ENCODE data around the gene MTARC1. TPM values are rescaled to one million over a fixed set of nuclear protein-coding genes. Genes with fewer than 3 reads are reported as not detected.

MTARC1 gene
- total RNA-seq, 2 experiments from 2014 or later: not detected

- Histone ChIP-seq H2AFZ (ENCODE audit: low read length) (no peak overlapping the region), H3K9me3 (ENCODE audit: low read length) (no peaks in the 10 kb centered on the region), H3K9me2 (ENCODE audit: insufficient read depth, low read length) (no peaks in the 10 kb centered on the region), H3K27ac (ENCODE audit: low read depth, low read length, poor library complexity, severe bottlenecking) (no peak overlapping the region), H3K4me1 (ENCODE audit: insufficient read depth, low read length, poor library complexity, severe bottlenecking) (no peaks in the 10 kb centered on the region), H4K20me1 (ENCODE audit: insufficient read depth, low read length) (no peaks in the 10 kb centered on the region), H3K36me3 (ENCODE audit: insufficient read depth, low read length) (no peaks in the 10 kb centered on the region), H3K4me2 (ENCODE audit: low read length) (no peak overlapping the region), H3K79me2 (ENCODE audit: insufficient read depth, low read depth, low read length) (no peaks in the 10 kb centered on the region), H3K4me3 (ENCODE audit: low read depth, low read length, poor library complexity, severe bottlenecking) (no peak overlapping the region)
- no TSS peak for BruUV-seq (replicated peaks)
- POLR2A ChIA-PET: interaction anchor here (0.6 to 0.7 kb wide), 4 partner anchors 99 to 1957 kb away, joined by 3 to 4 read pairs (median 3); no protein-coding TSS in a partner anchor
- intact Hi-C loops (cut with micrococcal nuclease; ENCODE audit: unreplicated experiment): no loop called here
- TF ChIP-seq CTCF (conservative IDR thresholded peaks at IDR 0.05; ENCODE audit: low read length) (no peak), EZH2phosphoT487 (IDR thresholded peaks at IDR 0.05; ENCODE audit: borderline replicate concordance, low read depth, low read length) (no peak)
- no peak for DNase-seq (ENCODE audit: low spot score)
- CTCF ChIA-PET (ENCODE audit: unreplicated experiment): no interaction called here
Measured at GRCh38 chr1:220834155-220834870, 47.6 kb downstream of the MTARC1 start.

Other genes with a start within 250 kb of the MTARC1 start
- gene C1orf115, start 96.5 kb upstream of the MTARC1 start, total RNA-seq (2014; rRNA removed; shearing (Covaris generic)): not detected in 2 replicates
- not detected in 2 replicates for gene C1orf115, start 96.5 kb upstream of the MTARC1 start, total RNA-seq (2022)
- not detected in 2 replicates for gene MTARC2, start 38.6 kb upstream of the MTARC1 start, total RNA-seq (2014; rRNA removed; shearing (Covaris generic))
- gene MTARC2, start 38.6 kb upstream of the MTARC1 start, total RNA-seq (2022): not detected in 2 replicates
- gene HLX, start 92.5 kb downstream of the MTARC1 start, total RNA-seq (2014; rRNA removed; shearing (Covaris generic)): not detected in 2 replicates
- gene HLX, start 92.5 kb downstream of the MTARC1 start, total RNA-seq (2022): not detected in 2 replicates